Measurements from ENCODE around the gene CHCHD5.
"Not testable (repeated sequence)": the region's sequence is repeated elsewhere in the genome, so short reads cannot be mapped to it uniquely, and the experiment has no call there.

The CHCHD5 gene, protein sequence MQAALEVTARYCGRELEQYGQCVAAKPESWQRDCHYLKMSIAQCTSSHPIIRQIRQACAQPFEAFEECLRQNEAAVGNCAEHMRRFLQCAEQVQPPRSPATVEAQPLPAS

DNA sequence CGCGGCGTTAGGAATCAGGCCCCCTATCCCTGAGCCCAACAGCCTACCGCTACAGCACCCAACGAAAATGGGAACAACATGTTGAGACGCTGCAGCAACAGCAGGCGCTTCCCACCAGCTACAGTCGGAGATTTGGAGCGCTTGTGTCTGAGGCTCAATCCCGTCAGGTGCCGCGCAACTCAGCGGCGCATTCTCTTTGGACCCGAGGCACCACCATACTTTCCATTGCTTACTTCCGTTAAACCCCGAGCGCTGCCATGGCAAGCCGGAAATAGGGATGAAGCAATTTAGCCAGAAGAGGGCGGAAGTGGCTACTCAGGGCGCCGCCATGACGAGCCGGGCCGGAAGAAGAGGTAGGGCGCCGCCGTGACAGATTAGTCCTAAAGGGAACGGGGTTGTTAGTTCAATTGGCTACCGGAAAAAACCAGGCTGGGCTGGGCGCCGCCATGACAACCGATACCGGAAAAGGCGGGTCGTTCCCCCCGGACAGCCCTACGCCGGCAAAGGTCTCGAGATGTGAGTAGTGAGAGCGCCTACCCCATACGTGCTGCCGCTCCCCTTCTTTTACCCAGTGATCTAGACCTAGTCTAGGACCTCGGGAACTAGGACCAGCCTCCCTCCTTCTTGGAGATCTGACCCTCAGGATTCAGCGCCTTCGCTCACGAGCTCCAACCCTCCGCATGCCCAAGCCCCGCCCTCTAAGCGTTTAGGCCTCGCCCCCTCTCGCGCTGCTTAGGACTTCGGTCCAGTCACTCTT is at the start of gene CHCHD5:
TSS of gene CHCHD5 (plus strand) at position 476 of the 757 bp plus-strand sequence. CDS start at position 515, 39 bp downstream.
- peak; percentile 70 to 98 (median 94) for DNase-seq

DNA sequence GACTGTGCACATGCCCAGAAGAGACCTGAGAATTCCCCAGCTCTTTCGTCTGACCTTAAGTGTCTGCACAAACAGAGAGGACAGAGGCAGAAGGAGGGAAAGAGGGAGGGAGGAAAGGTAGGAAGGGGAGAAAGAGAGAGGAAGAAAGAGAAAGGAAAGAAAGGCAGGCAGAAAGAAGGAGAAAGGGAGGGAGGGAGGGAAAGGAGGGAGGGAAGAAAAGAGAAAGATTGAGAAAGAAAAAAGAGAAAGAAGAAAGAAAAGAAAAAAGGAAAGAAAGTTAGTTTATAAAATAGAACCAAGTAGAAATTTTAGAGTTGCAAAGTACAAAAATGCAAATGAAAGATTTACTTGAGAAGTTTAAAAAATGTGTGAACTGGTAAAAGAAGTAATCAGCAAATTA is 49.6 kb upstream of the CHCHD5 start:
- DNase-seq, result no peak

DNA sequence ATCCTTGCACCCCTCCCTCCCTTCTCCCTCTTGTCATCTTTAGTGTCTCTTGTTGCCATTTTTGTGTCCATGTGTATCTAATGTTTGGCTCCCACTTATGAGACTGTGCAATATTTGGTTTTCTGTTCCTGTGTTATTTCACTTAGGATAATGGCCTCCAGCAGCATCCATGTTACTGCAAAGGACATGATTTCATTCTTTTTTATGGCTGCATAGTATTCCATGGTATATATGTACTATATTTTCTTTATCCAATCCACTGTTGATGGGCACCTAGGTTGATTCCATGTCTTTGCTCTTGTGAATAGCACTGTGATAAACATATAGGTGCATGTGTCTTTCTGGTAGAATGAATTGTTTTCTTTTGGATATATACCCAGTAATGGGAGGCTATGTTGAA is 47.7 kb upstream of the CHCHD5 start:
- not testable (repeated sequence) for DNase-seq

DNA sequence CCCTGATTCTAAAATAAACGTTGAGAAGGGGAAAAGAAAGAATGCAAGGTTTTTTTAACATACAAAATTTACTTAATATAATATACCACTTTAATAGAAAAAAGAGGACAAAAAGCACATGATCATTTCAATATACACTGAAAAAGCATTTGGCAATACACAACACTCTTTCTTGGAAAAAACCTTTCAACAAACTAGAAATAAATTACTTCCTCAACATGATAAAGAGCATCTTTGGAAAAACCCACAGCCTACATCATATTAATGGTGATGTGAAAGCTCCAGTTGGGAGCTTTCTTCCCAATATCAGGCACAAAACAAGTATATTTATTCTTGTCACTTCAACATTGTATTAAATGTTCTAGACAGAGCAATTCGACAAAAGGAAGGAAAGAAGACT is 45.1 kb upstream of the CHCHD5 start:
- DNase-seq, result no peak

DNA sequence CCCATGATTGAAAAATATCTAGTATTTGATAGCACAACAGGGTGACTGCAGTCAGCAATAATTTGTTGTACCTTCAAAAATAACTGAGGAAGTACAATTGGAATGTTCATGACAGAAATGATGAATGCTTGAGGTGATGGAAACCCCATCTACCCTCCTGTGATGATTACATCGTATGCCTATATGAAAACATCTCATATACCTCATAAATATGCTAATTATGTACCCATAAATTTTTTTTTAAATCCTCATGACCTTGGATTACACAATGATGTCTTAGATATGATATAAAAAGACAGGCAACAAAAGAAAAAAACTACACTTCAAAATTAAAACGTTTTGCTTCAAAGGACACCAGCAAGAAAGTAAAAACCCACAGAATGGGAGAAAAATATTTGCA is 43.5 kb upstream of the CHCHD5 start:
- no peak for DNase-seq

DNA sequence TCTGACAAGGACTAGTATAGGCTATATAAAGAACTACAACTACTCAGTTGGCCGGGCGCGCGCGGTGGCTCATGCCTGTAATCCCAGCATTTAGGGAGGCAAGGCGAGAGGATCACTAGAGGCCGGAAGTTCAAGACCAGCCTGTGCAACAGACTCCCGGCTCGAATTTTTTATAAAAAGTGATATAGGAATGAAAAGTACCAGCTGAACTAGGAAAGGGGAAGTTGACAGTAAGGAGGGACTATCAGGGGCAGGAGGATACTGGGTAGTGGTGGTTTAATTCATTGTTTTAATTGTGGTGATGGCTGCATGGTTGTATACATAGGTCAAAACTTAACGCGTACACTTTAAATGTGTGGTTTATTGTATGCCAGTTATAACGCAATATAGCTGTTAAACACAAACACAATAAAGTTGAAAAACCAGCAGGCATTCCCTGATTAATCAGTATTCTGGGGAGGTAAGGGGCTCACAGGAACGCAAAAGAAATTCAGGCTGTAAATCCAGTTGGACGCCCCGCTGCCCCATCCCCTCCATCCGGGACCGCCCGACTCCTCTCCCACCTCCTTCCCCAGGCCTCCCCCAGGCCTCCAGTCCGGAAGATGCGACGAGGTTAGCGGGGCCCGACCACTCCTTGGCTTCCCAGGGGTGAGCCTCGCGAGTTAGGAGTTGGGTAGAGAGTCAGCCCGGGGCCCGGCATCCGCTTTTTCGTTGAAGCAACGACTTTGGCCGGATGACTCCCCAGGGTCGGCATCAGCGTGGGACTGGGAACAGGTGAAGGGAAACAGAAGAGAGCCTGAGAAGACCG is 42.9 kb upstream of the CHCHD5 start:
- DNase-seq, result peak in 40 of 56 donors; percentile 51 to 97 (median 89)

DNA sequence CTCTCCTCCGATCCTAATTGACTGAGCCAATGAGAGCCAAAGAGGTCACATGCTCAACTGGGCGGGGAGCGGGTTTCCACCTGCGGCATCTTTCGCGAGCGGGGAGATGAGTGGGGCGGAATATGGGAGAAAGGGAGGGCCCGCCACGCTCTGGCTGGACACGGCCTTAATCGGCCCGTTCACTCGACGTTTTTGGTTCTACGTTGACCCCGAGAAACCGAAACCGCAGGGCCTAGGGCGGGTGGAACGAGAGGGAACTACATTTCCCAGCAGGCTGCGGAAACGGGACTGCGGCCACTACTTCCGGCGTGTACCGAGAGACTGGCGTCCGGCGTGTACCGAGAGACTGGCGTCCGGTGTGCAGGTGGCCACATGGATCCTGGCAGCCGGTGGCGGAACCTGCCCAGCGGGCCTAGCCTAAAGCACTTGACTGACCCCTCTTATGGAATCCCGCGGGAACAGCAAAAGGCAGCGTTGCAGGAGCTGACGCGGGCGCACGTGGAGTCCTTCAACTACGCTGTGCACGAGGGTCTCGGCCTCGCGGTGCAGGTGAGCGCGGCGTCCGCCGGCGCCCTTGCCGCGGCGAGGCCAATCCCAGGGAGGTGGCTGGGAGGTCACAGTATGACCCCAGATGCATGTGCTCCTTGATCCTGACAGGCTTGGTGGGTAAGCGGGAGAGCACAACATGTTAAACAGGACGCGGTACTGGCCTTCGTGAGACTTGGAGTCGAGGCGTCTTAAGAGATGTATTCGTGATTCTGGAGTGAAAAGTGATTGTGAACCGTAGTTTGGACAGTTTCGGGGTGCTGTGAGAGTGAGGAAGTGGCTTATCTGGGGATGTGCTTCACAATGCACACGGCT is 42.1 kb upstream of the CHCHD5 start, which contains the start of gene POLR1B:
TSS of gene POLR1B (plus strand) at position 343 of the 861 bp plus-strand sequence. CDS start at position 373, 30 bp downstream.
- peak in 55 of 56 donors; percentile 56 to 97 (median 89) for DNase-seq

DNA sequence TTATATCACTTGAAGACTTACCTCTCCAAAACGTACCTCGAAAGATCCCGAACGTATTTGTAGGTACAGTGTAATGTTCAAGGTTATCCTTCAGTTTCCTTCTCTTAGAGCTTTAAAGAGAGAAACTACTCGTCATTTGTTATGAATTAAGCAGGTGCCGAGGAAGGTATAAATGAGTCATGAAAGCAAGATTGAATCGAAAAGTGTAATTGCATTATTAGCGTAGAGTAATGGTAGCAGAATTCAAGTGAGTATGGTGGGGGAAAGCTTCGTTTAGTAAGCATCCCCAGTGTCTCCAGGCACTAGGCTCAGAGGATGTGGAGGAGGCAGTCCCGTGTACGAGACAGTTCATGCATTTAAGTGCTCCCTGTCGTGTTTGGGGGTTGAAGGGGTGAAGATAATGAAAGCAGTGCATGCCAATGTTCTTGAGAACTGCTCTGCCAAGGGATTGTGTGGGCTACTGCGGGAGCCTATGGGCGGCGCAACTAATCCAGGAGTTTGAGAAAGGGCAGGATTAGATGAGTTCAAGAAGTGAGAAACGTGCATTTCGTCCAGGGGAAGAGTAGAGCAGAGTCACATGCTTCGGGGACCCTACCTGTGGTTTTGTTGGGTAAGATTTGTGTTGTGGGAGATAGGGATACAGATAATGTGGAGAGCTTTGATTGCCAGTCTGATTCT is 41.3 kb upstream of the CHCHD5 start:
- DNase-seq, result peak in 4 of 56 donors; percentile 7 to 18 (median 12)

DNA sequence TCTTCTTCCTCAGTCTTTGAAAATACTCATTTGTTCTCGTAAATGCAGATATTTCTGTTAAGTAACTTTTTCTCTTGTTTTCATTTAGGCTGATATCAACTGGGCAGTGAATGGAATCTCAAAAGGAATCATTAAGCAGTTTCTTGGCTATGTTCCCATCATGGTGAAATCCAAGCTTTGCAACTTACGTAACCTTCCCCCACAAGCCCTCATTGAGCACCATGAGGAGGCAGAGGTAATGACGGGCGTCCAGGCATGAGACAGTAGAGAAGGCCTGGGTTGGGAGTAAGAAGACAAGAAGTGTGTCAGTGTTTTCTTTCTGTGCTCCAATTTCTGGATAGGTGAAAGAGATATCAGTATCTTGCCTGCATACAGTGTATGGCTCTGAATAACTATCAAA is 37.1 kb upstream of the CHCHD5 start:
- no peak for DNase-seq

DNA sequence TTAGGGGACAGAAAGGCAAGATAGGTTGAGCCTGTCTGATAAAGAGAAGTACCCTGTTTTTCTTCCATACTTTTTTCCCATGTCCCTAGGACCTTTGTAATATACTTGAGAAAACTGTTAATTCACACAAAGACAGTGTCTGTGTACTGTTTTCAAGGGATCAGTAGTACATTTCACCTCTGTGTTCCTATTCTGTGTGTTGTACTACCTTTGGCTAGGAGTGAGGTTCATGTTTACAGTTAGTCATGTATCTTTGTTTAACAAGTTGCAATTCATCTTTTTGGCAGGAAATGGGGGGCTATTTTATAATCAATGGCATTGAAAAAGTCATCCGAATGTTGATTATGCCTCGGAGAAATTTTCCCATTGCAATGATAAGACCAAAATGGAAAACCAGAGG is 35.4 kb upstream of the CHCHD5 start:
- no peak for DNase-seq

DNA sequence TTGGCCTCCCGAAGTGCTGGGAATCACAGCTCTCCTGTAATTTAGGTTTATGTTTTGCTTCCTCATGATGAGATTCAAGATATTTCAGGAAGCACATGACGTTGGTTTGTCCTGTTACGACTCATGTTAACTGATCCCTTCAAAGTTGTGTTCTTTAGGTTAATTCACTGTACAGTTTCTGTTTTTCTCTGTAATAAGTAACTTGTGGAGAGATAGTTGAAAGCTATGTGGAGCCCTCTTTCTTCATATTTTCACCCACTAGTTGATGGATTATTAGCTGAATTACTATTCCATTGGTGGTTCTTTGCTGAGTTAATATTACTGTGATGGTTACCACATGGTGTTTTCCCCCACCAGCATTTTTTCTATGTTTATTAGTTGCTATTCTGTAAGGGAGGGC is 18.3 kb upstream of the CHCHD5 start:
- no peak for DNase-seq

DNA sequence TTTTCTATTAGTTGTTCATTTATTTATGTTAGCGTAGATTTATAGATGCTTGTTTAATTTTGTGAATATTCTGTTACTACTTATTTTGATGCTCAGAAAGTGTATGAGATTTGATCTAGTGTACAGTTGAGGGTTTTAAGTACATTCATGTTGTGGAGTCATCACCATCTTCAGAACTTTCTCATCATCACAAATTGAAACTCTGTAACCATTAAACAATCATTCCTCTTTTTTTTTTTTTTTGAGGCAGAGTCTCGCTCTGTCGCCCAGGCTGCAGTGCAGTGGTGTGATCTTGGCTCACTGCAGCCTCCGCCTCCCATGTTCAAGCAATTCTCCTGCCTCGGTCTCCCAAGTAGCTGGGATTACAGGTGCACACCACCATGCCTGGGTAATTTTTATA is 17.9 kb upstream of the CHCHD5 start:
- DNase-seq, result not testable (repeated sequence)

DNA sequence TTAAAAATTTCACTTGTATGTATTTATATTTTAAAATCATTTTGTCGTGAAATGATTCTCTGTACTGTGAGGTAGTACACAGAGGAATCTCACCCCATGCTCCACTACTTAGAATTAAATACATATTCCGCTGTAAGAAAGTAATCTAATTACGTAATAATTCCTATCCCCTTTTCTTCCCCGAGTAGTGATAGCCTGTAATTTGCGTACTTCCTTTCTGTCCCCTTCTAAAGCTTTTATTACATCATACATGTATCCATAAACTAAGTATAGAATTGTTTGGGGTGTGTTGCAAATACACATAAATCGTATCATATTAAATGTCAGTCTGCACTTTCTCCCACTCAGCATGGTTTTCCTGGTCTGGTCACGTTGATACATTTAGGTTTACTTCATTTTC is 12.4 kb upstream of the CHCHD5 start:
- no peak for DNase-seq

DNA sequence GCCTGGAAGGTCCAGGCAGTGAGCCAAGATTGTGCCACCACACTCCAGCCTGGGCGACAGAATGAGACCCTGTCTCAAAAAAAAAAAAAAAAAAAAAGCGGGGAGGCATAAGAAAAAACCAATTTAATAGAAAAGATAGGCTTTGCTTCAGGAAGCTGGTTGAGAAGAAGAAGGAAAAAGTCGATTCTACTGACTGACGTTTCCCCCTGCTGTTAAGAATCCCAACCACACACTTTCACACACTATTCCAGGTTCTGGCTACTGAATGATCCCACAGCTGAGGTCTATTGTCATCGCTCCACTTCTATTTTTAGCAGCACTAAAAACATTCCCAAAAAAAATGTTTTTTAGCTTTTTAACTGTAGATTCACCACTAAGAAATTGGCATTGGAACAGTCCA is 6.7 kb upstream of the CHCHD5 start:
- no peak for DNase-seq

DNA sequence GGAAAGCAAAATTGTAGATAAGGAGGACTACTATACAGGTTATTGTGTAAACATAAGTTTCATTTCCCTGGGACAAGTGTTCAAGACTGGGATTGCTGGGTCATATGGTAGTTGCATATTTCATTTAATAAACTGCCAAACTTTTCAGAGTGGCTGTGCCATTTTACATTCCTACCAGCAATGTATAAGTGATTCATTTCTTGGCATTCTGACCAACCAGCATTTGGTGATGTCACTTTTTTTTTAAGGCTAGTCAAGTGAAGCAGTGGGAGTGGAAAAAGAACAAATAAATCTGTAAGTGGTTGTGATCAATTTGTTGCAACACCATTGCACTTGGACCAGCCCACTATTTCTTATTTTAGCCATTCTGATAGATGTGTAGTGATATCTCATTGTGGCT is 5.2 kb upstream of the CHCHD5 start:
- DNase-seq, result no peak

DNA sequence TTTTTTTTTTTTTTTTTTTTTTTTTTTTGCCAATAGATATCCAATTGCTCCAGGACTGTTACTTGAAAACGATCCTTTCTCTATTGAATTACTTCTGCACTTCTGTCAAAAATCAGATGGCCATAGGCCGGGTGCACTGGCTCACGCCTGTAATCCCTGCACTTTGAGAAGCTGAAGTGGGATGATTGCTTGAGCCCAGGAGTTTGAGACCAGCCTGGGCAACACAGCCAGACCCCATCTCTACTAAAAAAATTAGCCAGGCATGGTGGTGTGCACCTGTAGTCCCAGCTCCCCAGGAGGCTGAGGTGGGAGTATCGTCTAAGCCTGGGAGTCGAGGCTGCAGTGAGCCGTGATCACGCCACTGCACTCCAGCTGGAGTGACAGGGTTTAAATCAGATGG is 4.3 kb upstream of the CHCHD5 start:
- DNase-seq, result no peak

DNA sequence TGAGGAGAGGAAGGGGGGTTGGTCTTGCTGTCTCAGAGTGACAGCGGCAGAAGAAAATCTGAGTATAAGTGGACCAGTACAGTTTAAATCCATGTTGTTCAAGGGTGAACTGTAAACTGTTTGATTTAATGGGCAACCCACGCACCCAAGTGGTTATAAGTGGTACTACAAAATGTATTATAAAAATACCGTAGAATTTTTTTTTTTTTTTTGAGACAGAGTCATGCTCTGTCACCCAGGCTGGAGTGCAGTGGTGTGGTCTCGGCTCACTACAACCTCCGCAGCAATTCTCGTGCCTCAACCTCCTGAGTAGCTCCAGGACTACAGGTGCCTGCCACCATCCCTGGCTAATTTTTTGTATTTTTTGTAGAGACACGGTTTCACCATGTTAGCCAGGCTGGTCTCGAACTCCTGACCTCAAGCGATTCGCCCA is 2.1 kb upstream of the CHCHD5 start:
- DNase-seq, result peak in 6 of 56 donors; percentile 3 to 29 (median 8)

DNA sequence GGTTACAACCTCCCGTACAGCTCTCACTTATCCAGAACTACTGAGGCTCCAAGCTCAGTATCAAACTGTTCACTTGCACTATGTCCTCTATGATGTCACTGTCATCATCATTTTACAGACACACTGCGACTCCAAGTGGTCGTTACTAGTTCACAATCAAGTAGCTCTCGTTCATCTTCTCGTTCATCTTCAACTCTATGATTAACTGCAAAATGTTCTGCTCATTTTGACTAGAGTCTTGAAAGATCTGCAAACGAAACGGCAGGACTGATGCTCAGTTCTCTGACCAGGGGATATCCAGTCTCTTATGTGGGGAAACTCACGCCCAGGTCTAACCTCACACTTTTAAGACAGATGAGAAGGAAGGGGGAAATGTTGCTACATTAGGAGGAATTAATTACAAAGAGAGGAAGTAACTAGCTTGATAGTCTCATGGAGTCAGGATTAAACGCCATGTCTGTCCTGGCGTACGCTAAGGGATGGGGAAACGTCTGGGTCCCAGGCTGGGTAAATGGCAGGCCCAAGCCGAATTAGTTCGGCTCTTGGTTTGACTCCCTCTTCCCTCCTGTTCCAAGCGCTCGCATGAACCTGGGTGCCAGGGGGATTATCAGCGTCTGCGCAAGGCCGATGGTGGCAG is 794 bp upstream of the CHCHD5 start:
- DNase-seq, result peak in 5 of 56 donors; percentile 8 to 57 (median 35)

DNA sequence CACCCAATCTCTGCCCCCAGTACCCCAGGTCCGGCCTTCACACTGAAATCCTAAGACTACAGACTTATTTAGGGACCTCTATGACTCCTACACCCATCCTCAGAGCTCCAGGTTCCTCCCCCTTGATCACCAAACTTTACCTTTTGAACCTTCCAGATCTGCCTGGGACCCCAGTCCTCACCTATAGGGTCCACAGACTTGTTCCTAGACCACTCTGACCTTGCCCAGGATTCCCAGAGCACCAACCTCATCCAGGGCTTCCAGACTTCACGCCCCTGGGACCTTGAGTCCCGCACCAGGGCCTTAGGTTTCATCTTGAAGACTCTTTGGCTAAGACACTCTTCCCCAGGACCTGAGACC is 462 bp downstream of the CHCHD5 start:
- peak in 1 of 56 donors; percentile 52 for DNase-seq

DNA sequence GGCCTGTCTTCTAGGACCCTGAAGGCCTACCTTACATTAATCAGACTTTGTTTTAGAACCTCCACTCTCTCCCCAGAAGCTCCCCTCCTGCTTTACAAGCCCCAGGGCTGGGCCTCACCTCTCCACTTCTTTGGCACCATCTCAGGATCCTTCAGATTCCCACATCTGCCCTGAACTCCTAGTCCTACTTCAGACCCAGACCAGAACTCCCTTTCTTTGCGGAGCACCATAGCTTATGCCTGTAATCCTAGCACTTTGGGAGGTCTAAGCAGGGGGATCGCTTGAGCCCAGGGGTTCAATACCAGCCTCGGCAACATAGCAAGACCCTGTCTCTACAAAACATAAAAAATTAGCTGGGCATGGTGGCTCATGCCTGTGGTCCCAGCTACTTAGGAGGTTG is 991 bp downstream of the CHCHD5 start:
- DNase-seq, result no peak
